T-helper 1 cell treated with Interleukin-12 subunit alpha and Interleukin-12 subunit beta and Interleukin-4 antibody, amounts not matched to agents 30 ng/mL and 1 ng/mL, for 36 hours (primary cell): ENCODE data around the gene MAG. TPM values are rescaled to one million over a fixed set of nuclear protein-coding genes. Genes with fewer than 3 reads are reported as not detected.
"Not testable (repeated sequence)": the region's sequence is repeated elsewhere in the genome, so short reads cannot be mapped to it uniquely, and the experiment has no call there.

ENCODE experiments used
- intact Hi-C: fragments of 100-400 bp; cut with micrococcal nuclease; formaldehyde crosslinking; loops from one replicate; pipeline ENCODE4 v1.15.1; 2024
- total RNA-seq: library from RNA; stranded (reverse); gene quantifications from 2 replicates; pipeline ENCODE4 v1.2.3, GENCODE V29; 2022

Gene MAG
- total RNA-seq, 1 donor from 2014 or later: 0.32 TPM

DNA sequence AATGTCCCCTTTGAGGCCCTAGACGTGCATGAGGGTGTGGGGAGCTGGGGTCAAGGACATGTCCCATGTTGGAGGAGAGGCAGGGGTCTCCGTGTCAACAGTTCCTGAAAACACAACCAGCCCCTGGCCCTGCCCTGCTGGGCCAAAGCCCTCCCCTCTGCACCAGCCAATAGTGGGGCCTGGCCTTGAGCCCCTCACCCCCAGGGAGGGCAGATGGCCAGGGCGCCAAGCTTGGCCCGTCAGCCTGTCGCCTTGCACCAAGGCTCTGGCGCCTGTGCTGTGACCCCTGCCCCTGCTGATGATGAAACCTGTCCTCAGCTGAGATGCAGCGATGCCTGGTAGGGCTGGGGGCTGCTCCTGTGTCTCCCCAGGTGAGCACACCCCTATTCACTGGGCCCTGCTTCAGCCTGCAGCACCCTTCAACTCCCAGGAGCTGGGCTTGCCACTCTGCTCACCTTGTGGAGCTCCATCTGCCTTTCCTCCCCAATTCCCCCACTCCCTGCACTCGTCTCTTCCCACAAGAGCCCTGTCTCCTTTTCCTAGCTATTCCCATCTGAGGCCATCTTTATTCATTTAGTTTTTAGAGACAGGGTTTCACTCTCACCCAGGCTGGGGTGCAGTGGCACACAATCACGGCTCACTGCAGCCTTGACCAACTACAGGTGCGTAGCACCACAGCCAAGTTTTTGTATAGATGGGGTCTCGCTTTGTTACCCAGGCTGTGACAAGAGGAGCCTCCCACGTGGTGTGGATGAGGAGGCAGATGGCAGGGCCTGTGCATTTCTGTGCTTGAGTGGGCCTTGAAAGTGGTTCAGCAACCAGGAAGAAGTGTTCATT is 11.8 kb upstream of the MAG start:
- intact Hi-C loops: no loop called here

DNA sequence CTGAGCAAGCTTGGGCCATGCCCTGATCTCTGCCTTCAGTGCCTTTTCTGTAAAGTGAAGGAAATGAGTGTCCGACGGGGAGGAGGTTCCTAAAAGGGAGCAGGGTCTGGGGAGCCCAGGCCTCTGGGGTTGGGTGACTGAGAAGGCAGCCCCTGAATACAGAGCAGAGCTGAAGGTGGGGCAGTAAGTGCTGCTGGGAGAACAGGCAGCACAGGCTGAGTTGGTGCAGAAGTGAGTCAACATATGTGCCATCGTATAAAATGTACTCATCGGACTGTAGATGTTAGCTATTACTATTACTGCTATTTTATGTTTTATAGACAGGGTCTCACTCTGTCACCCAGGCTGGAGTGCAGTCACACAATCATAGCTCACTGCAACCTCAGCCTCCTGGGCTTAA is 10.7 kb upstream of the MAG start:
- intact Hi-C loops: no loop called here

- intact Hi-C loops: no loop called here
Observed at GRCh38 chr19:35284153-35285094, 7.5 kb upstream of the MAG start.

GRCh38 chr19:35285095-35285449 is 6.9 kb upstream of the MAG start:
- intact Hi-C loops: no loop called here

- intact Hi-C loops: not testable (repeated sequence)
Observed at GRCh38 chr19:35285465-35285864, 6.5 kb upstream of the MAG start.

- intact Hi-C loops: not testable (repeated sequence)
Observed at GRCh38 chr19:35286101-35286500, 5.9 kb upstream of the MAG start.

DNA sequence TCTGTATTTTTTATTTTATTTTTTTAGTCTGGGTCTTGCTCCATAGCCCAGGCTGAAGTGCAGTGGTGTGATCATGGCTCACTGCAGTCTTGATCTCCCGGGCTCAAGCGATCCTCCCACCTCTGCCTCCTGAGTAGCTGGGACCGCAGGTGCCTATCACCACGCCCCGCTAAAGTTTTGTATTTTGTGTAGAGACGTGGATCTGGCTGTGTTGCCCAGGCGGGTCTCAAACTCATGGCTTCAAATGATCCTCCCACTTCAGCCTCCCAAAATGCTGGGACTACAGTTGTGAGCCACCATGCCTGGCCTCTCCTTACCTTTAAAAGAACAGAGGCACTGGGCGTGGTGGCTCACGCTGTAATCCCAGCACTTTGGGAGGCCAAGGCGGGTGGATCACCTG is 4.2 kb upstream of the MAG start:
- intact Hi-C loops: no loop called here

- intact Hi-C loops: no loop called here
Observed at GRCh38 chr19:35288331-35288730, 3.6 kb upstream of the MAG start.

DNA sequence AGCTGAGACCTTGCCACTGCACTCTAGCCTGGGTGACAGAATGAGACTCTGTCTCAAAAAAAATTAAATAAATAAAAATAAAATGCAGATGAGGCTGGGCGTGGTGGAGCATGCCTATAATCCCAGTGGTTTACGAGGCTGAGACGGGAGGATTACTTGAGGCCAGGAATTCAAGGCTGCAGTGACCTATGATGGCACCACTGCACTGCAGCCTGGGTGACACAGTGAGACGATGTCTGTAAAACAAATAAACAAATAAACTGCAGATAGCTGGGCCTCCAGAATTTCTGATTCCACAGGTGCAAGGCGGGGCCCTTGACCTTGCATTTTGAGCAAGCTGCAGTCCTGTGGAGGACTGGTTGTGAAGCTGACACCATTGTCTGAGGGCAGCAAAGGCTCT is 3.1 kb upstream of the MAG start:
- intact Hi-C loops: no loop called here

- intact Hi-C loops: no loop called here
Observed at GRCh38 chr19:35290381-35291127, 1.4 kb upstream of the MAG start.

GRCh38 chr19:35291259-35291658 is 702 bp upstream of the MAG start:
- intact Hi-C loops: no loop called here

GRCh38 chr19:35292421-35293362 is 731 bp downstream of the MAG start:
- intact Hi-C loops: no loop called here

- intact Hi-C loops: no loop called here
Observed at GRCh38 chr19:35293363-35293739, 1.4 kb downstream of the MAG start.

DNA sequence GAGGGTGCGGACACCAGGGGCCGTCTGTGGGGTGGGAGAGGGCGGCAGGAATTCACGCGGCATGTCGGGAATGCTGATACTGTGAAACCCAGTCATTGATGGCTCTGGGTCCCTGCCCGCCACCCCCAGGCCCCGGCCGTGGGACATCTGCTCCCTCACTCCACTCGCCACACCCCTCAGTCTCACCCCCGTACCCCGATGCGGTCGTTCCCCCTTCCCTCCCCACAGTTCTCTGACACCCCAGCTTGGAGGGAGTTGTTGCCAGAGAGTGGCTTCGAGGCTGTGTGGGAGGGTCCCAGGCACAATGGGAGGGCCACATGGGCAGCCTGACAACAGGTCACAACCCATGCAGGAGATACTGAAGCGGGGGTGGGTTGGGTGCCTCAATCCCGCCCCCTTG is 1.8 kb downstream of the MAG start:
- intact Hi-C loops: no loop called here

DNA sequence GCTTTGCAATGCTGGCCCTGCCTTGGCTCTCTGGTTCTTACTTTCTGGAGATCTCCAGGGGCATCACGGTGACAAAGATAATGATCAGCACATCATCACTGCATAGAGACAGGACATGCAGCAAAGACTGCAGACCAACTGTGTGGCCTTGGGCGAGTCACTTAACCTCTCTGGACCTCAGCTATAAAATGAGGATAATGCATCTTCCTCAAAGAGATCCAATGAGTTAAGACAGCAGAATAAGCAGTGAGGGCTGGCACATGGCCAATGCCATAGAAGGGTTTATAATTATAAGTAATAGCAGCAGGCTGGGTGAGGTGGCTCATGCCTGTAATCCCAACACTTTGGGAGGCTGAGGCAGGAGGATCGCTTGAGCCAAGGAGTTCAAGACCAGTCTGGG is 2.4 kb downstream of the MAG start:
- intact Hi-C loops: no loop called here

- intact Hi-C loops: no loop called here
Observed at GRCh38 chr19:35294859-35295791, 3.2 kb downstream of the MAG start.

DNA sequence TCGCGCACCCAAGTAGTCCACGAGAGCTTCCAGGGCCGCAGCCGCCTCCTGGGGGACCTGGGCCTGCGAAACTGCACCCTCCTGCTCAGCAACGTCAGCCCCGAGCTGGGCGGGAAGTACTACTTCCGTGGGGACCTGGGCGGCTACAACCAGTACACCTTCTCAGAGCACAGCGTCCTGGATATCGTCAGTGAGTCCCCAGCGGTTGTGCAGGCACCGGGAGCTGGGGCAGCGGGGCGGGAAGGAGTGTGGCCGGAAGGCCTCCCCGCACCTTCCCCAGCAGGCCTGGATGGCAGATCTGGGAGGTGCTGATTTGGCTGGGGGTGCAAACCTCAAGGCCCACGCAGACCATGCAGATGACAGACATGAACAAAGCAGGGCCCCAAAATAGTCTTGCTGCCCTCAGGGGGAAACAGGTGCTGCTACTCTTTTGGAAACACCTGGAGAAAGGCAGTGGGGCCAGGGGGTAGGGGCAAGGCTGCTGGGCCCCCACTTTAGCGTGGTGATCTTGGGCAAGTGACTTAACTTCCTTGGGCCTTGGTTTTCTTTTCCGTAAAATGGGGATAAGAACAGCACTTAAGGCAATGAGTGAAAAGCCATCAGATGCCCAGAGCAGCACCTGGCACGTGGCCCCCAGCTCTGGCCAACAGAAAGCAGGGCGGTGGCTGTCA is 4.0 kb downstream of the MAG start:
- intact Hi-C loops: no loop called here

DNA sequence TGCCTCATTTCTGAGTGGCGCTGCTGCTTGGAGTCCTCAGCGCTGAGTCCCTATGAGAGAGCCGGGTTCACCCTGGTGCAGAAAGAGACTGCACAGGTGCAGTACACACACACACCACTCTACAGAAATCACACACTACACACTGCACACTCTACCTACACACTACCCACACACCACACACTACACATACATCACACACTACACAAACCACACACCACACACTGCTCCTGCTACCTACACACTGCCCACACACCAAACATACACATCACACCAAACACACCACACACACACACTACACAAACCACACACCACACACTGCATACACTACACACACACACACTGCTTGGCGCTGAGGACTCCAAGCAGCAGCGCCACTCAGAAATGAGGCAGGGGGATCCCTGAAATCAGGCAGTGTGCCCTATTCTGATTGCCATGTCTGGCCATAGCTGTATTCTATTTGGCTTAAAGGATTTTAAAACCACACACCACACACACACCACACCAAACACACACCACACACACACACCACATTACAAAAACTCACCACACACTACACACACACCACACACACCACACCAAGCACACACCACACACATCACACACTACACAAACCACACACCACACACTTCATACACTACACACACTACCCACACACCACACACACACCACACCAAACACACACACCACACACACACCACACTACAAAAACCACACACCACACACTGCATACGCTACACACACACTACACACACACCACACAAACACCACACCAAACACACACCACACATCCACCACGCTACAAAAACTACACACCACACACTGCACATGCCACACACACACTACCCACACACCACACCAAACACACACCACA is 4.9 kb downstream of the MAG start:
- intact Hi-C loops: no loop called here
